Activated naive CD4-positive, alpha-beta T cell treated with Interleukin-2 at 50 U/mL for 16 hours (primary cell): Measurements from ENCODE around the gene ELFN2.

Source experiments
- DNase-seq: peaks from one replicate; pipeline ENCODE4 v3.0.0-alpha.2; 2020

Gene ELFN2

DNA sequence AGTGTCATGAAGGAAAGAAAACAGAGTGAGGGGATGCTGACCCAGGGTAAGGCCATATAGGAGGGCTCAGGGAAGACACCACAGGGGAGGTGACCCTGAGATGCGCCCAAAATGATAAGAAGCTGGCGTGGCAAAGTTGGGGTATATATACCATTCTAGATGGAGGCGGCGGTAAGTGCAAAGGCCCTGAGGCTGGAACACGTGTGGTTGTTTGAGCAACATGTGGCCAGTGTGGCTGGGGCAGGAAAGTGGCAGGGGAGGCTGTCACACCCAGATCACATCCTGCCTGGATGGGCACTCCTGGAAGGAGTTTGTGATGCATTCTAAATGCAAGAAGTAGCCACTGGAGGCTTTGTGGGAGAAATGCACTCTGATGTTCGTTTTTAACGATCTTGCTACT lies 74.8 kb downstream of the ELFN2 start:
- DNase-seq: no peak

DNA sequence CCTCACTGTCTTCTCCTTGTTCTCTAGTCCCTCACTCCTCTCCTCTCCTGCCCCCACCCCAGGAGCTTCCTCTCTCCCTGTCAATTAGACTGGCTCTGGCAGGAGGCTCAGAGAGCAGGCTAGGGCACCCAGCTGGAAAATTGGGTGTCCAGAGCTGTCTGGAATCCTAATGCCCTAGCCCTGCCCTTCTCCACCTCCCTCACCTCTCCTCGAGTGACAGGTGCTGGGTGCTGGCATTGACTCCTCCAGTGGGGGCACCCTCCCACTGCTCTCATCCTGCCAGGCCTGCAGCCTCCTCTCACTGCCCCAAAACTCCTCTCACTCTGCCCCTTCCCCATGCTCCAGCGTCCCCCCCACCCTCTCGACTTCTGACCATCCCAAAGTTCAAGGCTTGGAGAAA lies 76.0 kb downstream of the ELFN2 start:
- DNase-seq: no peak

DNA sequence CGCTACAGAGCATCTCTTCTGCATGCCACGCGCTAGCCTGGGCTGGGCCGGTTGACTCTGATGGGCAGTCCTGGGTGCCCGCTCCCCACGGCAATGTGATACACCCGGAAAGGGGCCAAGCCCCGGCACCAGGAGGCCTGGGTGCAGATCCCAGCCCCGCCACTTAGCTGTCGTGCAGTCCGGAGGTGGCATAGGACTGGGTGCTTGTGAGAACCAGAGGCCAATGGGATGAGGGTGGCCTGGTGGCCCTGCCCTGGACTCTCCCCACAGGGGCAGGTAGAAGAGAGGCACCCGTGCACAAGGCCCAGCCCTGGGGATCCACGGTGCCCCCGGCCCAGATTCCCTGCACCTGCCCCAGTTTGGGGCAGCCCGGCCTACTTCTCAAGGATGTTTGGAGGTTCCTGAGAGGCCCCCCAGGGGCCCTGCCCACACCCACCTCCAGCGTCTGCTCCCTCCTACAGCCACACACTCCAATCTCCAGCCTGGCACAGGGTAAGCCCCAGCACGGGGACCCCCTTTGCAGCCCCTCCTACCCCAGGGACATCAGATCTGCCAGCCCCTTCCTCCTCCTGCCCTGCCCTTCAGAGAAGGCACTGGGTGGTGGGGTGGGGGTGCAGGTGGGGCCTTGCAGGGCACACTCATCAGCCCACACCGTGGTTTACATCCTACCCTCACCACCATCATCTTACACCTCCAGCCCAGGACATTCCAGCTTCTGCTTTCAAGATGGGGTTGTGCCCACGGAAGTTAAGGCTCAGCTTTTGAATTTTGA lies 78.0 kb downstream of the ELFN2 start:
- DNase-seq: no peak

DNA sequence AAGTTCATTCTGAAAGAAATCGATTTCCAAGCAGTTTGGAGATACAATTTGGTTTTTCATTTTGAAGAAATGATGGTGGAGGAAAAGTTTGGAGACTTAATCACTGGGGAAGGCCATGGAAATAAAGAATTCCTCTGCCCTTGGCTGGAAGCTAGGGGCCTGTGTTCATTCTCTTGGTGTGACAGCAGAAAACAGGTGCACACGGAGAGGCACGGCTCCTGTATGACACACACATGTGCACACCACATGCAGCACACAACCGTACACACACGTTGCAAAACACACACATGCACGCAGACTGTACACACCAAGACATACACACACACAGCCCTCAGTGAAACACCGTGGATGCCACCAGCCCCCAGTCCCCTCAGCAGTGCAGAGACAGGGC lies 80.8 kb downstream of the ELFN2 start:
- DNase-seq: no peak

DNA sequence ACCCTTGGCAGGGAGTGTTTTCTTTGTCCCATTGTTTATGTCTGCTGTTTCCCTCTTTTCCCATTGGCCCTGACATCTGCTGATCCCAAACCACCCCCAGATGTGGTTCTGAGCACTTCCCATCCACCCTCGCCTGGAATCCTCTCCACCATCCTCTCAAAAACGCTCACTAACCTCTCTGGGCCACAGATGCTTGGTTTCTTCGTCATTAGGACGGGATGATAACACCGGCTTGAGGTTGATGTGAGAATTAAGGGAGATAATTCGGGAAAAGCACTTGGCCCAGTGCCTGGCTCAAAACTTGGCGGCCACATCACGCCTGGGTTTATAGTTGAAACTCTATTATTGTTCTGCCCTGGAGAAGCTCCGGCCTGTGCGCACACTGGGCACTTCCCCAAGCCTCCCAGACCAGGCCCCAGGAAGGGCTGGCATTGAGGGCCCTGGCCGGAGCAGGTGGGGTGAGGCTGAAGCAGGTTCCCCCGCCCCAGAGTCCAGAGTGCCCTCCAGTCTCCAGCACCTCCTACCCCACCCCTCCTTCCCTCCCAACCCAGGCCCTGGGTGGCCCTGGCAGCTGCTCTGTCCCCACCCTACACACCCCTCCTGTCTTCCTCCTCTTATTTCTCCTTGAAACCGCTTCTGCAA lies 81.3 kb downstream of the ELFN2 start:
- DNase-seq: no peak

DNA sequence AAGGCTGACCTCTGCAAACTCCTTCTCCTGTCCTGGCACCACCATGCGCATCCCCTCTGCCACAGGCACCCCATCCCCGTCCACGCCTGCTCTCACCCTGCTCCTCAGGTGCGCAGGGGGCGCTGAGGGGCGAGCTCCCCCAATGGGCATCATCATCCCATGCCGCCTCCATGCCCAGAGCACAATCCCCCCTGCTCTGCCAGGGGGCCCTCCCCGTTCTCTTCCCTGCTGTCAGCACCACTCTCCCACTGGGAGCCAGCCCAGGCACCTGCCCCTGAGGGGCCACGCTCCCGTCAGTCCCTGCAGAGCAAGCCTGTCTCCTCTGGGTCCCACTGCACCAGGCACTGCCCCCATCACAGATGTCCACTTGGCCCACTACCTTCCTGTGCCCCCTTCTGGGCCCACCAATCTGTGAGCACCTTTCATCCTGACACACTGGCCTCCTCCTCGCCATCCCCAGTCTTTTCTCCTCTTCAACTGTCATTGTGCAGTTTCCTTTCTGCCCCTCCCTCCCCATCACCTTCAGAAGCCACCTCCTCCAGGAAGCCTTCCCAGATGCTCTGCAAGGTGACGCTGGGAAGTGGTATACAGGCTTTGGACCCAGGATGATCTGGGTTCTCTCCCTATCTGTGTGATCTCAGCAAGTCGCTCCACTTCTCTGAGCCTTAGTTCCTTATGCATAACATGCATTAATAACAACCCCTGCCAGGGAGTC lies 82.4 kb downstream of the ELFN2 start:
- DNase-seq: no peak

DNA sequence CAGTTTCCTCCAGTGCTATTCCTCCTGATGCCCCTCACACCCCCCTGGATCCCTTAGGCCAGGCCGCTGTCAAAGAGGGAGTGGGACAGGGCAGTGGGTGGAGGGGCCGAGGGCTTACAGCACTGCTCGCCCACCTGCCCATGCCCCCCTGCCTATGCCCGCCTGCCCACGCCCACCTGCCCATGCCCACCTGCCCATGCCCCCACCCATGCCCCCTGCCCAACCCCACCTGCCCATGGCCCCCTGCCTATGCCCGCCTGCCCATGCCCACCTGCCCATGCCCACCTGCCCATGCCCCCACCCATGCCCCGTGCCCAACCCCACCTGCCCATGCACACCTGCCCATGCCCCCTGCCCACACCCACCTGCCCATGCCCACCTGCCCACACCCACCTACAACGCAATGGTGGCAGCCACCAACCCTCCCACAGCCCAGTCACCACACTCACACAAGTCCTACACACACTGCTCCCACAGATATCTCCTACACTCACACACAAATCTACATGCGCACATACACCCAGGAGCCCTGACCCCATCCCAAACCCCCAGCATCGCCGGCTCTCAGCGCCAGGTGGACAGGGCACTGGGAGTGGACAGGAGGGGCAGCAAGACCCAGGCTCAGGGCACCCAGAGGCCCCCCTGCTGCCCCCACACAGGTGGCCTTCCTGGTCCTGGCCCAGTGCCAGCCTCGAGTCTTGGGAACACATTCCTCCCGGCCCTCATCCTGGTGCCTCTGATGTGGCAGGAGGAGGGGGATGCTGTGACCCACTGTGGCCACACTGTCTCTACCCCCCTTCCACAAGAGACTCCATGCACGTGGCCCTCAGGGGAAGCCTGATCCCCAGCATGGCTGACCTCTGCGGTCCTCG lies 83.2 kb downstream of the ELFN2 start:
- DNase-seq: no peak

DNA sequence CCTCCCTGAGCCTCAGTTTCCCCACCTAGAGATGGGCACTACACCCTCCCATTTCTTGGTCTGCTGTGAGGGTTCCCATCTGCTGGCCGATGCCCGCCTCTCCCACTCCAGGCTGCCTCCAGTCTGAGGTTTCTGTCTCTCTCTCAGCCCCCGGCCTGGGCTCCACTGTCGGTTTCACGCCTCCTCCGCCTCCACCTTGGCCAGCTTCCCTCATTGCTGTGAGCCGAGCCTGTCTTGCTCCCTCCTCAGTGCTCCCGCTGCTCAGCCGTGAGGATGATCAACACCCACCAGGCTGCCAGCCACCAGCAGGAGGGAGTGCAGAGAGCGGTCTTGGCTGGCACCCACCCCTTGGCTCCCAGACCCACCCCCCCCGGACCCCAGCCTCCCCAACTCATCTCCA lies 83.9 kb downstream of the ELFN2 start:
- DNase-seq: no peak

DNA sequence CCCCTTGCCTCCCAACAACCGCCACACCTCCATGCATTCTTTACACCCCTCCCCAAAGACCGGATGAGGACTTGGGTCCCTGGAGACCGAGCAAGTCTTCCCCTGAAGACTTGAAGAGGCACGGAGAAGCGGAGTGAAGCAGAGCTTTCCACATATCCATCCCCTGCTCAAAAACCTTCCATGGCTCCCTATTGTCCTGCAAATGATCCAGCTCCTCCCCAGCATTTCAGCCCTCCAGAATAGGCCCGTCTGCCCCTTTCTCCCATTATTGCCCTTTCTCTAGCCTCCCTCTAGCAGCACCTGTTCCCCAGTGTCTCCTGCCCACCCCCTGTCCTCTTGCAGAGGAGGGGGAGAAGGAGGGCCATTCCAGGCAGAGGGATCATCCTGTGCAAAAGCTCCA lies 85.2 kb downstream of the ELFN2 start:
- DNase-seq: no peak

DNA sequence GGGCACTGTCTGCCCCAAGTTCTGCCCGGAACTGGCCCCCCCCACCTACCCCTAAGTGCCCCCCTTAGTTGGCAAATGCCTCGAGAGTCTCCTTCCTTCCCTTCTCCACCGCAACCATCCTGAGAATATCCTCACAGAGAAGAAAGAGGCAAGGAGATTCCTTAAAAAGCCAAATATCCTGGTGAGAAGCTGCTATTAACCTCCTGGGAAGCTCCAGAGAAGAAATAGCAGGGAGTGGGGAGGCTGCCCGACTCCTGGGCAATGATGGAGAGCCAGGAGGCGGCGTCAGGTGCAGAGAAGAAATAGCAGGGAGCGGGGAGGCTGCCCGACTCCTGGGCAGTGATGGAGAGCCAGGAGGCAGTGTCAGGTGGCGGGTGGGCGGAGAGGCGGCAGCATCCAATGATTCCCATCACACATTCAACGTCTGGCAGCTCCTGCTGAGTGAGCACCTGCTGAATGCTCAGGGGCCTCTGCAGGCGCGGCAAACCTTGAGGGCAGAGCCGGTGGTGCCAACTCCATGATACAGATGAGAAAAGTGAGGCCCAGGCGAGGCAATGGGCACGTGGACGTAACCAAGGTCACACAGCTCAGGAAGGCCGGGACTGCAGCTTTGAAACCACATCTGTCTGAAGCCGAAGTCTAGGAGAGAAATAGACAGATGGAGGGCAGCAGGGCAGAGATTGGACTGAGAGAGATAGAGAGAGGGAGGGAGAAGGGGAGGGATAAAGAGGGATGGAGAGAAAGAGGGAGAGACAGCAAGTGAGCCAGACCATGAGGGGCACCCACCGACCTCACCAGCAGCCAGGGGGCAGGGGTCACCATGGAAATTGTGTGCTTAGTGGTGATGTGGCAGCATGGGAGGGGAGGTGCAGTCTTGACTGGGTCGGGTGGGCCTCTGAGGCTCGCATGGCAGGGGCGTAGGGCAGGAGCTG lies 86.7 kb downstream of the ELFN2 start:
- DNase-seq: no peak

DNA sequence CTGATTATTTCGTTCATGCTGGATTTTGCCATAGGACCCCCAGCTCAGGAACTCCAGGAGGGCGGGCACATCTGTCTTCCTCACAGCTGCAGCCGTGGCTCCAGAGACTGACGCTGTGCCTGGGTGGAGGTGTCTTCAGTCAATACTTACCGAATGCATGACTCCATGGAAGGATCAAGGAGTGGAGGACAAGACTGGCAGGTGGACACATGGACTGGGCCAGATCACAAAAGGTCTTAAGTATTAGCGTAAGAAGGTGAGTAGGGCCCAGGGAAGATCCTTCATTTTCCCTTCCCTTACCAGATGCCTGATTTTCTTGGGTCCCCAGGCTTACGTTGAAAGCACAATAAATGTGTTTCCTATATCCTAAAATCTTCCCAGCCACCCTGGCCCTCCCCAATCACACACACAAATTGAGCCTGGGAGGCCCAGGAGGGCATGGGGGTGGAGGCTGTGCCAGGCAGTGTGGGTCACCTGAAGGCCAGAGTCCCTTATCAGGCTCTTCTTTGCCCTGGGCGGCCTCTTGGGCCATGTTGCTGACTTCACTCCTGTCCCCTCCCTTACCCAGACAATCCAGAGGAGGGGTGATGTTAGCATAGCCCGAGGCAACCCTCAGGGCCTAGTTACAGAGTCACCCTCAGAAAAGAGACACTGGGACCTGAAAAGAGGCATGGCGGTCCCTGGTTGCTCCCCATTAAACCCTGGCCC lies 88.6 kb downstream of the ELFN2 start:
- DNase-seq: no peak

DNA sequence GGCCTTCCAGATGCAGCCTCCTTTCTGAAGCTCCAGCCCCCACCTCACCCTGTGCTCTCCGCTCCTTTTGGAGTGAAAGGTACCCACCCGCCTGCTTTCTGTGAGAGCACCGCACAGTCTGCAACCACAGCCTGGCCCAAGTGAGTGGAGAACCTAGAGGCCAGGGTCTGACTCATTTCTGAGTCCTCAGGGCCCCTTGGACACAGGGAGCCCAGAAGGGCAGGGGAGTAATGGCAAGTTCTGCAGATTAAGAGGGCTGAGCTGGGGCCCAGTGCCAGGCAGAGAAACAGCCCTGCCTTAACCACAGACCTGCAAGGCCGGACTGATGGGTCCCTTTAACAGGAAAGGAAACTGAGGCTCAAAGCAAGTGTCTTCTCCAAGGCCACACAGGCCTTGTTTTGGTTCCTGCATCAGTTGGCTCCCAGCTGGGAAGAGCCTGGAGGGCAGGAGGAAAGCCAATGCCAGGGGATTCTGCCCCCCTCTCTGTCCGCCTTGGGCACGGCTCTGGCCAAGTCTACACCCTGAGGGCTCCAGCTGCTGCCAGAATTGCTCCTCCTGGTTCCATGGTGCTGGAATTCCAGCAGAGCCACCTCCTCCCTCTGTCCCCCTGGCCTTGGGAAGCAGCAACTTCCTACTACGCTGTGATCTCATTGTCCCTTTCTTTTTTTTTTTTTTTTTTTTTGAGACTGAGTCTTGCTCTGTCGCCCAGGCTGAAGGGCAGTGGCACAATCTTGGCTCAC lies 89.9 kb downstream of the ELFN2 start:
- DNase-seq: no peak

DNA sequence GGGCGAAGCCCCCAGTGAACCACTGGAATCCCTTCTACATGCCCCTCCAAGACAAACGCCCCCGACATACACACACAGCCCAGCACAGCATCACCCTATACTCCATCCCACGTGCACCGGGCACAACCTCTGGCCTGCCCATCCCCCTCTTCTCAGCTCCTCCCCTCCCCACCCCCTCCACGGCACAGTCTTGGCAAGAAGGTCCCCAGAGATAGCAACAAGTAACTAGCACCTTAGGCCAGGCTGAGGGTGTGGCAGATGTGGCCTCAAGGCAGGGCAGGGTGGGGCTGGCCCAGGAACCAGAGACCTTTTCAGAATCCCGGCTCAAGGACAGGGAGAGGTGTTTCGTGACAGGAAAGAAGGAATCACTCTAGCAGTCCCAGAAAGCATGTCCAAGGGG lies 90.7 kb downstream of the ELFN2 start:
- DNase-seq: no peak

DNA sequence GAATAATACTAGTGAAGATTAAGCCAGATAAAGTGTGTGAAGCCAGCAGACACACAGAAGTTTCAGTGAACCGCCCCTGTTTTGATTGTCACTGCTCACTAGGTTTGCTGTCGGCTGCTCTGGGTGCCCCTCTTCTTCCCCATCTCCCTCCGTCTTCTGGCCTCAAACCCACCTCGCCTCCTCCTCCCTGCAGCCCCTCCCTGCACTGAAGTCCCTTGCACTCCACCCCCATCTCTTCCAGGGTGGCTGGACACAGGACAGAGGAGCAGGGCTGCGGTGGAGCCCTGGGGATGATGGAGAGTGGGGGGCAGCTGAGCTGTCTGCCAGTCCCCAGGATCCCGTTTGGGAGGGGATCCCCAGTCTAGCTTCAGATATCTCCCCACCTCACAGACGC lies 91.5 kb downstream of the ELFN2 start:
- DNase-seq: no peak

DNA sequence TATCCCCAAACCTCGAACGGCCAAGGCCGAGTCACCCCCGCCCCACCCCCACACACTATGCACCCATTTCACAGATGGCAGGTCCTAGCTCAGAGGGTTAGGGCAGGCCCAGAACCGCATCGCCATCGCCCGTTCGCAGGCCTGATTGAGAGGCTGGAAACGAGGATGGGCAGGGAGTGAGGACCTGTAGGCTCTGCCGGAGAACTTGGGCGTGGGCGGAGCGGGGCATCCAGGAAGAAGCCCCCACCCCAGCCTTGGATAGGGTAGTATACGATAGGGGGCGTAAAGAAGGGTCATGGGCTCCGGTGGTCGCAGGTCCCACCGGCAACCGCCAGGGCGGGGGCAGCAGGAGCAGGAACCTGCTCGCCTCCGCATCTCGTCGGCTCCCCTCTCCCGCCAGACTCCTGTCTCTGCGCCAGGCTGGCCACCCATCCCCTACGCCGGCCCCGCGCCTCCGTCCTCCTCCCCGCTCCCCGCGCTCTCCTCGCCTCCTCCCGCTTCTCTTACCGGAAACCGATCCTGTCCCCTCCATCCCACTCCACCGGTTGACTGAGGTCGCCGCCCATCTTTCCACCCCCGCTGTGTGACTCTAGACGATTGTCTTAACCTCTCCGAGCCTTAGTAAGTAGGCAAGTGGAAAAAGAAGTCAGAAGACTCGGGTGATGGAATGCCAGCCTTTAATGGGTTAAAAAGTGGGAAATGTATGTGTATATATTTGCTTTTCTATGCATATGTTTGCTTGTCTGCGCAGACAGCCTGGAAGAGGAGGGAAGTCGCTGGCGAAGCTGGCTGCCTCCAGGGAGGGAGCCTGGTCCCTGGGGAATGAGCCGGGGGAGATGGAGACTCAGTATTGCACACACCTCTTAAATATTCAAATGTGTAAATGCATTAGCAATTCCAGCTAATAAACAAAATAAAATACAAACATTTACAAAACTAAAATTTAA lies 92.1 kb downstream of the ELFN2 start:
- DNase-seq: no peak

DNA sequence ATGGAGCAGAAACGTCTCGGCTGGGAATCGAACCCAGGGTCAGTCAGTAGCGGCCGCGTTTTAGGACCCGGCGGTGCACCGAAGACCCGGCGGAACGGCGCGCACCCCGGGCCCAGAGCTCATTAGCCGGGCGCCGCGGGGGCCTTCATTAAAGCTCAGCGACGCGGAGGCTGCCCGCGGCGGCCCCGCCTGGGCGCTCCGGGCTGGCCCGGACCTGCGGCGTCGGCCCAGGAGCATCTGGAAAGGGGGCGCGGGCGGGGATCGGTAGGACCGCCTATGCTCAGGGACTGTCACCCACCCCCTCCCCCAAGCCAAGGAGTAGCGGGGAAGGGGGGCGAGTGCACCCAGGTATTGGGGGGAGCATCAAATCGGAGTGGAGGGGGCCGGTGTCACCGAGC lies 92.8 kb downstream of the ELFN2 start:
- DNase-seq: no peak

DNA sequence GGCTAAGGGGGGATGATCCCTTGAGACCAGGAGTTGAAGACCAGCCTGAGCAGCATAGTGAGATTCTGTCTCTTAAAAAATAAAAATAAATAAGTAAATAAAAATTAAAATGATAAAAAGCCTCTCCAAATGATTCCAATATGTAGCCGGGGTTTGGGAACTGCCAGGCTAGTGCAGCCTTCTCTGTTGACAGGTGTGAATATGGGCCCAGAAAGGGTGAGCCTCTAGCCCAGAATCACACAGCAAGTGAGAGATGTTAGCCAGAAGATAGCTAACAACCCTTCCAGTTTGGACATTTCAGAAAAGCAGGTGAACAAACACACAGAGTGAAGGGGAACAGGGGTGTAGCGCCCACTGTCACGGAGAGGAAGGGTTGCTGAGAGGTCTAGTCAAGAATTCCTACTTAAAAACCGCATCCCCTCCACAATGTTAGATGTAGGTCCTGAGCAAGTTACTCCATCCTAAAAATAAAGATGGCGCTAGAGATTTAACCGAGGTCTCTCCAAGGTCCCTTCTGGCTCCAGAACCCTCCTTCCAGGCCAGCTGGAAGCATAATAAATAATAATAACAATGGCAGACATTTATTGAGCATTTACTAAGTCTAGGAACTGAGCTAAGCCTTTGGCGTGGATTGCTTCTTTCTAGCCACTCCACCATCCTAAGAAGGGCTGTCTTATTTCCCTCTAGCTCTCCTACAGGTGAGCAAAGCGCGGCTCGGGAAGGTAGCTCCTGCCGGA lies 93.4 kb downstream of the ELFN2 start:
- no peak for DNase-seq

DNA sequence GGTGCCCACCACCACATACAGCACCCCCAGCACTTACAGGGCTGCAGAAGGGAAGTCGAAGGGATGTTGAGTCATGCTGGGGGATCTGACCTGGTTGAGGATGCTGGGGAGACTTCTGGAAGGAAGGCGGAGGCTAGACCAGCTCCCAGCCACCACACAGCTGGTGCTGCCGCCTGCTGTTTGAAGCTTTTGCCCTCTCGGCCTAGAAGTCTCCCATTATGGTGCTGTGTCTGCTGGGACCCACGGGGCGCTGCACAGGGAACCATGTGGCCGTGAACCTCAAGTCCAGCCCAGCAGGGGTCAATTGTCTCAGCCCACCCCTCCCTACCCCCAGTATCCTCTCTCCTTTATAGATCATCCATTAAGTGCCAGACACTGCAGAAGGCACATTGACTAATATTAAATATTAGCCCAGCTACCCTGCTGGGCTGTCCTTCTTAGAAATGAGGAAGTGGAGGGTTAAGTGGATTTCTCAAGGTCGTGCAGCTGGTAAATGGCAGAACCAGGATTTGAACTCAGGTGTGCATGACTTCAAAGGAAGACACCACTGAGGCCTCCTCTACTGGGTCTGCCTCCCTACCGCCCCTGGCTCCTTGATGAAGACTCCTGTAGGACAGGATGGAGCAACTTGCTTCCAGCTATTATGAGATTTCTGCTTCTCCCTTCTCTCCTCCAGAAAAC lies 95.3 kb downstream of the ELFN2 start:
- no peak for DNase-seq
